Epidermal melanocyte (primary cell): ENCODE measurements around the gene PROX2.

Source experiments
- DNase-seq: peaks from one replicate; pipeline ENCODE4 v3.0.0; 2011; ENCODE audit warnings: low spot score; ENCODE audit not compliant: insufficient read length

The PROX2 gene

GRCh38 chr14:74881431-74882102 is 5.6 kb upstream of the PROX2 start, which contains the start of gene DLST:
TSS of gene DLST (plus strand) at chr14:74881916. CDS start at chr14:74881954, 38 bp downstream.
- peak; percentile 90 for DNase-seq

GRCh38 chr14:74879427-74880182 is 3.7 kb upstream of the PROX2 start:
- no peak for DNase-seq

- no peak for DNase-seq
Observed at GRCh38 chr14:74875204-74875603, 741 bp downstream of the PROX2 start.

GRCh38 chr14:74871819-74872218 is 4.1 kb downstream of the PROX2 start:
- DNase-seq: no peak

GRCh38 chr14:74868739-74869138 is 7.2 kb downstream of the PROX2 start:
- no peak for DNase-seq

GRCh38 chr14:74867673-74868072 is 8.3 kb downstream of the PROX2 start:
- peak; percentile 89 for DNase-seq

- DNase-seq: no peak
Observed at GRCh38 chr14:74866708-74867389, 9.1 kb downstream of the PROX2 start.

- no peak for DNase-seq
Observed at GRCh38 chr14:74865156-74865555, 10.8 kb downstream of the PROX2 start.

- DNase-seq: no peak
Observed at GRCh38 chr14:74864198-74864597, 11.7 kb downstream of the PROX2 start.

GRCh38 chr14:74863274-74863673 is 12.7 kb downstream of the PROX2 start:
- no peak for DNase-seq

GRCh38 chr14:74861734-74862090 is 14.2 kb downstream of the PROX2 start:
- DNase-seq: no peak

GRCh38 chr14:74860899-74861733 is 14.8 kb downstream of the PROX2 start:
- DNase-seq: peak; percentile 69

GRCh38 chr14:74859757-74860552 is 16.0 kb downstream of the PROX2 start:
- no peak for DNase-seq

- DNase-seq: no peak
Observed at GRCh38 chr14:74858022-74858421, 17.9 kb downstream of the PROX2 start.

- no peak for DNase-seq
Observed at GRCh38 chr14:74856366-74856765, 19.6 kb downstream of the PROX2 start.

GRCh38 chr14:74855945-74856344 is 20.0 kb downstream of the PROX2 start:
- DNase-seq: no peak

GRCh38 chr14:74855021-74855420 is 20.9 kb downstream of the PROX2 start:
- no peak for DNase-seq

GRCh38 chr14:74853581-74853980 is 22.4 kb downstream of the PROX2 start:
- DNase-seq: no peak

GRCh38 chr14:74852922-74853530 is 22.9 kb downstream of the PROX2 start:
- DNase-seq: no peak

GRCh38 chr14:74848768-74849167 is 27.2 kb downstream of the PROX2 start:
- DNase-seq: no peak
